ENCODE measurements around the gene SLC47A1.

- TF ChIP-seq CTCF (conservative IDR thresholded peaks at IDR 0.05; ENCODE audit: low read depth, low read length) (no peak), RAD21 (IDR thresholded peaks at IDR 0.05; ENCODE audit: low read length) (no peak), POLR2A (IDR thresholded peaks at IDR 0.05; ENCODE audit: low read depth, low read length) (no peak), MAZ (IDR thresholded peaks at IDR 0.05; ENCODE audit: borderline replicate concordance, low read depth, low read length) (no peak), RCOR1 (IDR thresholded peaks at IDR 0.05; ENCODE audit: insufficient replicate concordance, low read length) (no peak)
Observed at GRCh38 chr17:19596869-19597268, 63.2 kb downstream of the SLC47A1 start.

Data from IMR-90 (cell line).